A549 (cell line): ENCODE data around the gene CDX2. TPM values are rescaled to one million over a fixed set of nuclear protein-coding genes. Genes with fewer than 3 reads are reported as not detected.

ENCODE experiments used
- ATAC-seq, 2 experiments: fragments of 200-7000 bp in 1 of 2; fragments of >200 bp in 1 of 2; cut with Nextera tagmentation in 1 of 2; cut with Tn5 transposase in 1 of 2; 3 replicates each; pipeline versions ENCODE4 v1.8.0 to v1.9.1; 2018 to 2020; ENCODE audit warnings: mild to moderate bottlenecking in 1 of 2, moderate library complexity in 1 of 2
- CTCF ChIA-PET: fragments of 300-600 bp; sonication (Branson Sonifier 250); formaldehyde crosslinking; extraction: SDS; loops from one replicate; lab custom pipeline; 2021; ENCODE audit warnings: antibody characterized with exemption, inconsistent platforms; lab: Yijun Ruan, JAX
- POLR2A ChIA-PET: fragments of 350-600 bp; formaldehyde crosslinking; extraction: SDS; loops from one replicate; lab custom pipeline; 2021; ENCODE audit warnings: antibody characterized with exemption, inconsistent platforms; lab: Yijun Ruan, JAX
- DNase-seq, 2 experiments: peaks; one replicate each; pipeline versions ENCODE4 v3.0.0 to v3.0.0-alpha.2; 2011 to 2016; ENCODE audit warnings: low read depth in 1 of 2, low spot score in 1 of 2
- FAIRE-seq: peaks from 2 replicates; lab custom pipeline; 2011; peaks lifted over from hg19 to GRCh38; lab: Jason Lieb, UNC
- H3K27ac ChIP-seq, 2 experiments: fragments of >200 bp; sonication (Bioruptor Twin); formaldehyde crosslinking; 3 replicates each; pipeline ENCODE4 v1.5.1; 2016 to 2017
- H3K4me1 ChIP-seq: fragments of >200 bp; sonication (Bioruptor Twin); formaldehyde crosslinking; 3 replicates; pipeline ENCODE4 v1.6.1; 2016
- H3K4me2 ChIP-seq: fragments of >200 bp; sonication (Bioruptor Twin); formaldehyde crosslinking; 3 replicates; pipeline ENCODE4 v1.6.1; 2016
- H3K4me3 ChIP-seq: fragments of >200 bp; sonication (Bioruptor Twin); formaldehyde crosslinking; 3 replicates; pipeline ENCODE4 v1.5.1; 2016
- H3K9me3 ChIP-seq: fragments of >200 bp; sonication (Bioruptor Twin); formaldehyde crosslinking; 3 replicates; pipeline ENCODE4 v1.6.1; 2016
- CEBPB ChIP-seq, 2 experiments: fragments of >200 bp in 1 of 2; sonication (Bioruptor Twin) in 1 of 2; formaldehyde crosslinking in 1 of 2; IDR thresholded peaks; 2 replicates each; pipeline ENCODE4 v1.6.1; 2012 to 2016
- ESRRA ChIP-seq: fragments of 150-350 bp; IDR thresholded peaks from 2 replicates; pipeline ENCODE4 v1.6.1; 2014; ENCODE audit warnings: mild to moderate bottlenecking, low read length, borderline replicate concordance
- FOSL2 ChIP-seq, 2 experiments: fragments of 450-650 bp in 1 of 2; fragments of >200 bp in 1 of 2; sonication (Bioruptor Twin) in 1 of 2; formaldehyde crosslinking; IDR thresholded peaks; 2 replicates each; pipeline versions ENCODE4 v1.5.0 to v1.6.1; 2016 to 2020; ENCODE audit warnings: mild to moderate bottlenecking in 1 of 2, moderate library complexity in 1 of 2
- GATA3 ChIP-seq: IDR thresholded peaks from 2 replicates; pipeline ENCODE4 v1.6.1; 2012; ENCODE audit warnings: borderline replicate concordance
- MAFK ChIP-seq: fragments of 450-650 bp; IDR thresholded peaks from 2 replicates; pipeline ENCODE4 v1.6.1; 2014; ENCODE audit not compliant: partially characterized antibody
- RCOR1 ChIP-seq: fragments of 150-350 bp; IDR thresholded peaks from 2 replicates; pipeline ENCODE4 v1.6.1; 2014; ENCODE audit warnings: antibody characterized with exemption, low read length, low read depth
- RNF2 ChIP-seq: fragments of 200-600 bp; sonication (generic); IDR thresholded peaks from 2 replicates; pipeline ENCODE4 v1.6.1; 2016; ENCODE audit warnings: low read depth, mild to moderate bottlenecking, antibody characterized with exemption, moderate library complexity, borderline replicate concordance
- SMC3 ChIP-seq: fragments of >200 bp; sonication (Bioruptor Twin); formaldehyde crosslinking; IDR thresholded peaks from 3 replicates; pipeline ENCODE4 v1.6.1; 2018; ENCODE audit warnings: inconsistent platforms
- TP53 ChIP-seq: fragments of 250-450 bp; sonication (Bioruptor Pico); IDR thresholded peaks from 2 replicates; pipeline ENCODE4 v1.5.0; 2021; ENCODE audit warnings: mild to moderate bottlenecking, moderate library complexity
- ZFP36 ChIP-seq: fragments of 450-650 bp; IDR thresholded peaks from 2 replicates; pipeline ENCODE4 v1.6.1; 2014; ENCODE audit warnings: borderline replicate concordance; ENCODE audit not compliant: partially characterized antibody
- ZNF302 ChIP-seq: fragments of 250-450 bp; sonication (Bioruptor Pico); IDR thresholded peaks from 2 replicates; pipeline ENCODE4 v1.9.0; 2021; ENCODE audit warnings: inconsistent platforms, mild to moderate bottlenecking, moderate library complexity
- WGBS: methylation state at CpG from one replicate; pipeline ENCODE4 v1.1.6; 2017; ENCODE audit errors: missing lambda C conversion rate; 5-methylcytosine and 5-hydroxymethylcytosine counted together
- polyA plus RNA-seq, 4 experiments: library from polyadenylated mRNA; depleted of rRNA in 3 of 4; stranded (reverse); fragments of >200 nt; fragmentation: RNase III in 1 of 4; extraction: RNeasy Plus Mini Kit Qiagen cat#74134 plus additional on column Dnase treatment in 1 of 4; gene quantifications; 2 replicates in 3 of 4; 3 replicates in 1 of 4; pipeline ENCODE4 v1.2.3, GENCODE V29; 2011 to 2017
- TF ChIP-seq, protein P1 (sequence below): IDR thresholded peaks from 2 replicates; pipeline ENCODE4 v1.6.1; 2012

CDX2 gene
- polyA plus RNA-seq, 2 of the 4 experiments (the other 2 are of a cell fraction), result 0.14 to 0.19 TPM

DNA sequence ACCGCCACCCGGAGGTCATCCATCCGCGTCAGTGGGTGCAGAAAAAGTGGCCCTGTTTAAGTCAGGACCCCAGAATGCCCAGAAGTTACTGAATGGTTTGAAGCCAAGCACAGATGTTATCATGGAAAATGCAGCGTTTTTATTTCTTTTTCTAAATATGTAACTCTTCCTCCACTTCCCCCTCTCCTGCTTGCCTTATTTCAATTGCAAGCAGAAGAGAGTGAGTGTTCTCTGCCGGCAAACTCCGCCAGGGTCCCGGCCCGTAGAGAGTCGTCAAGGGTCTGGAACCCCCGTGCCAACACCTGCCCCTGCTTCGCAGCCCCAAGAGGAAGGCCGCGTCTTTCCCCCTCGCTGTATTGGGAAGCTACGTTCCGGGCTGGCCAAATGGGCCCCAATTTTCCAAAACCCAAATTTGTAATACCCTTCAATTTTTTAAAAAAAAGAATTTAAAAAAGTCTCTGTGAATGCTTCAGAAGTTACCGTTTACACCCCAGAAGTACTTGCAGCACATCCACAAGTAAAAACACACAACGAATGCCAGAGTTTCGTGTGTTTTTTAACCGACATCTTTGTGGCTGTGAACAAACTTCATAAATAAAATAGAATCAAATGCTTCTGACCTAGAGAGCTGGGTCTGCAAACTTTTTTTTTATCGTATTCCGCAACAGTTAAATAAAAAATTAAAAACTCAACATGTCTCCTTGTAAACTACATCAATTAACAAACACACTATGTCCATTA, 50.0 kb downstream of the CDX2 start:
- FAIRE-seq (no peak), DNase-seq (no peak), ATAC-seq (no peak)
- 88% methylated on average over 23 of the region's 23 CpGs for WGBS
- ChIA-PET POLR2A (interaction anchor here (1.2 kb wide), 1 partner anchor 35 kb away, joined by 6 read pairs; no protein-coding TSS in a partner anchor), CTCF (interaction anchor here (2.2 kb wide), 1 partner anchor 34 kb away, joined by 12 read pairs; no protein-coding TSS in a partner anchor)
- H3K4me2 ChIP-seq, result peak overlapping the region; percentile 94
- H3K4me3 ChIP-seq, result peak overlapping the region; percentile 55
- no peaks in the 10 kb centered on the region for H3K4me1 ChIP-seq
- TF ChIP-seq RNF2 (0 out of 2 replicates have a peak, but pooled peaks have one; percentile 3), MAFK (no peak), ESRRA (no peak)
- no peaks in the 10 kb centered on the region for H3K9me3 ChIP-seq
- no peak overlapping the region for H3K27ac ChIP-seq

DNA sequence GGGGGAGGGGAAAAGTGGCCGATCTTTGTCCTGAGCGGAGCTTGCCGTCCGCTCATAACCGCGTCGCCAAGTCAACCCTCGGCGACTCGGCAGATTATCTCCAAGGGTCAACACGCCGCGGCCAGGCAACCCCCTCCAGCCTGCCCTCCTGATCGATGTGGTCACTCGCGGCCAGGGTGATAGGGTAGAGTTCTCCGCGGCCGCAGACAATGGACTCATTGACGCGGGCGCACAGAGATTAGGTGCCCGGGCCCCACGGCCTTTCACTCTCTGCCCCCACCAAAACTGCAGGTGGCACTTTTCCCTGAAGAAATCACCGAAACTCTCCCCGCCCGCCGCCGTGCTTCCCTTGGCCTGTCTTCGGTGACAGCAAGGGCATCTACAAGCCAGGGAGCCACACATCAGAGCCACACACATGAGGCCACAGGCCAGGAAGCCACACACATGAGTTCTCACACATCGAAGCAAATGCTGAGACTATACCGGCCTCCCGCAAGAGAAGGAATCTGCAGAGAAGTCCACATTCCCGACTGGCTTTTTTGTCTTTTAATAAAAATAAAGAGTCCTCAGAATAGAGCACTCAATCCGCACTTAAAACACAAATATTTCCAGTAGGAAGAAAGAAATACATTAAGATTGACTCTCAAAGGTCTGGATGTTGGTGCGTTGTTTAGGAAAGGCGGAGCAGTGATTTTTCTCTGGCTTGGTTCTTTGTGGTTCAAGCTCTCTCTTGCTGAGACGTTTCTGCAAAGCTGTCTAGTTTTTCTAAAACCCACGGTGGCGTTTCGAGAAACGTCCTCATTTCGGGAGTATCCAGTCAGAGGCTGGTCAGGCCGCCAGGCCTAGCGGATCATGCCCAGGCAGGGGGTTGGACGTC, 50.8 kb downstream of the CDX2 start:
- no peak overlapping the region for H3K4me3 ChIP-seq
- no peak for ATAC-seq
- CTCF ChIA-PET, result interaction anchor here (2.2 kb wide), 1 partner anchor 35 kb away, joined by 12 read pairs; no protein-coding TSS in a partner anchor
- FAIRE-seq, result no peak
- 90% methylated on average over 45 of the region's 46 CpGs for WGBS
- H3K27ac ChIP-seq, result no peak overlapping the region
- H3K4me1 ChIP-seq, result no peaks in the 10 kb centered on the region
- no peak for DNase-seq
- H3K9me3 ChIP-seq, result no peaks in the 10 kb centered on the region
- no peak for TF ChIP-seq GATA3
- no peak overlapping the region for H3K4me2 ChIP-seq
- POLR2A ChIA-PET, result no interaction called here

DNA sequence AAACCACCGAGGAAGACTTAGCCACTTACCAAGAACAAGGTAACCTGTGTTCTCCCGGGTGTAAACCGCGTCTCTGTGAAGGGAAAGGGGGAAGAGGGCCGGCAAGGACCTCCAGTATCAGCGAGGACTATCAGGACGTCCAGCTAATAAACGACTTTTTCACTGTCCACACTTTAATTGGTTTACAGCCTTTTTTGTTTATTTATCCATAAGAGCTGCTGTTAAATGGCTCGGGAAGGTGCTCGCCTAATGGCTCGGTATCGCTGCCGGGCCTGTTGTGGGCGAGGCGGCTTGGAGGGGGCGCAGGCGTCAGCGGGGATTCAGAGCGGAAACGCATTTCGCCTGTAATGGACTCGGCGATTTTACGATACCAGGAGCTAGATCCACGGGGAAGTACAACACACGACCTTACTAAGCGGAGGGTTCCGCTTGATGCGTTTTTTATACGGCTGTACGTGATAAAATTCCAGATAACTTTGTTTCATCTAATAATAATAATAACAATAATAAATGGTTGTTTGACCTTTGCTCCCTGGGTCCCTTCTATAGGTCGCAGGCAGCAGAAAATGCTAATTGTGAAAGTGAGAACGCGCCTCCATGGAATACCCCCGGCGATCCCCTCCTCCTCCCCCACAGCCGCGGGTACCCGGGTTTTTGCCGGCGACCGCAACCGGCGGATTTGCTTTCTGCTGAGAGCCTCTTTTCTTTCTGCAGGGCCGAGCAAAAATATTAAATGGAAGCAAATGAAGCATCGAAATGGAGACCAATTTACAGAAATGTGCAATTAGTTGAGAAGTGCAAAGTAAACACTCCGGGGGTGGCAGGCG, 51.8 kb downstream of the CDX2 start:
- no peak for DNase-seq
- Histone ChIP-seq H3K4me3 (no peak overlapping the region), H3K4me1 (no peaks in the 10 kb centered on the region), H3K27ac (no peak overlapping the region), H3K9me3 (no peaks in the 10 kb centered on the region), H3K4me2 (no peak overlapping the region)
- ChIA-PET POLR2A (no interaction called here), CTCF (no interaction called here)
- no peak for ATAC-seq
- TF ChIP-seq SMC3, result no peak
- no peak for TF ChIP-seq ESRRA
- no peak for TF ChIP-seq RNF2
- TF ChIP-seq, protein P1, sequence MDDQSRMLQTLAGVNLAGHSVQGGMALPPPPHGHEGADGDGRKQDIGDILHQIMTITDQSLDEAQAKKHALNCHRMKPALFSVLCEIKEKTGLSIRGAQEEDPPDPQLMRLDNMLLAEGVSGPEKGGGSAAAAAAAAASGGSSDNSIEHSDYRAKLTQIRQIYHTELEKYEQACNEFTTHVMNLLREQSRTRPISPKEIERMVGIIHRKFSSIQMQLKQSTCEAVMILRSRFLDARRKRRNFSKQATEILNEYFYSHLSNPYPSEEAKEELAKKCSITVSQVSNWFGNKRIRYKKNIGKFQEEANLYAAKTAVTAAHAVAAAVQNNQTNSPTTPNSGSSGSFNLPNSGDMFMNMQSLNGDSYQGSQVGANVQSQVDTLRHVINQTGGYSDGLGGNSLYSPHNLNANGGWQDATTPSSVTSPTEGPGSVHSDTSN, result no peak
- TF ChIP-seq ZNF302 (CRISPR knock-in tag), result no peak
- TF ChIP-seq TP53, result no peak
- TF ChIP-seq RCOR1, result no peak
- TF ChIP-seq FOSL2 (IDR thresholded peaks at IDR 0.05), result no peak
- TF ChIP-seq FOSL2 (CRISPR knock-in tag; IDR thresholded peaks at IDR 0.05), result no peak
- TF ChIP-seq ZFP36, result no peak
- no peak for TF ChIP-seq CEBPB (IDR thresholded peaks at IDR 0.05)
- no peak for FAIRE-seq
- 74% methylated on average over 48 of the region's 48 CpGs for WGBS
